Ishikawa (cell line): ENCODE results near the gene CATSPERZ.

ENCODE experiments used
- CEBPB ChIP-seq: IDR thresholded peaks from 2 replicates; pipeline ENCODE4 v1.6.1; 2012
- EGR1 ChIP-seq: IDR thresholded peaks from 2 replicates; pipeline ENCODE4 v1.6.1; 2012
- EP300 ChIP-seq: IDR thresholded peaks from 2 replicates; pipeline ENCODE4 v1.6.1; 2012; ENCODE audit warnings: borderline replicate concordance
- FOXM1 ChIP-seq: IDR thresholded peaks from 2 replicates; pipeline ENCODE4 v1.6.1; 2012; ENCODE audit warnings: low read depth, borderline replicate concordance
- MAX ChIP-seq: IDR thresholded peaks from 2 replicates; pipeline ENCODE4 v1.6.1; 2012
- NFIC ChIP-seq: IDR thresholded peaks from 2 replicates; pipeline ENCODE4 v1.6.1; 2012
- RAD21 ChIP-seq: IDR thresholded peaks from 2 replicates; pipeline ENCODE4 v1.6.1; 2012; ENCODE audit warnings: low read depth
- TAF1 ChIP-seq: IDR thresholded peaks from 2 replicates; pipeline ENCODE4 v1.6.1; 2012; ENCODE audit warnings: low read depth, mild to moderate bottlenecking
- TCF12 ChIP-seq: IDR thresholded peaks from 2 replicates; pipeline ENCODE4 v1.6.1; 2012; ENCODE audit warnings: low read depth
- TEAD4 ChIP-seq: IDR thresholded peaks from 2 replicates; pipeline ENCODE4 v1.6.1; 2012
- USF1 ChIP-seq: IDR thresholded peaks from 2 replicates; pipeline ENCODE4 v1.6.1; 2012
- YY1 ChIP-seq: IDR thresholded peaks from 2 replicates; pipeline ENCODE4 v1.6.1; 2012; ENCODE audit warnings: low read depth
- ZBTB7A ChIP-seq: IDR thresholded peaks from 2 replicates; pipeline ENCODE4 v1.6.1; 2012; ENCODE audit warnings: low read depth
- TF ChIP-seq, protein P1 (sequence below): IDR thresholded peaks from 2 replicates; pipeline ENCODE4 v1.6.1; 2012; ENCODE audit warnings: low read depth, mild to moderate bottlenecking

DNA sequence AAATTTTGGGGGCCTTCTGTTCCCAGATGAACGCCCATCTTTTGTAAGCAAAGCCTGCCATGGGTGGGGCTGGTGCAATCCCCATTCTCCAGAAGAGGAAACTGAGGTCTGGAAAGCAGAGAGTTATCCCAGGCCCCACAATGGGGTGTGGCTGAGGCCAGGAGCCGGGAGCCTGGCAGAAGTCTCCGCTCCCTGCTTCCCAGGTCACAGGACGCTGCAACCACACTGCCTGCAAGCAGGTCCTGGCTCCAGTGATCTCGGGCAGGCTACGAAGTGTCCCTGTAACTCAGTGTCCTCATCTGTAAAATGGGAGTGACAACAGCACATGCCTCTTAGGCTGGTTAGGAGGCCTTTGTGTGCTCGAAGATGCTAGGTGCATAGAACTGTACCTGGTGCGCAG lies 47.1 kb upstream of the CATSPERZ start:
- TF ChIP-seq, protein P1, sequence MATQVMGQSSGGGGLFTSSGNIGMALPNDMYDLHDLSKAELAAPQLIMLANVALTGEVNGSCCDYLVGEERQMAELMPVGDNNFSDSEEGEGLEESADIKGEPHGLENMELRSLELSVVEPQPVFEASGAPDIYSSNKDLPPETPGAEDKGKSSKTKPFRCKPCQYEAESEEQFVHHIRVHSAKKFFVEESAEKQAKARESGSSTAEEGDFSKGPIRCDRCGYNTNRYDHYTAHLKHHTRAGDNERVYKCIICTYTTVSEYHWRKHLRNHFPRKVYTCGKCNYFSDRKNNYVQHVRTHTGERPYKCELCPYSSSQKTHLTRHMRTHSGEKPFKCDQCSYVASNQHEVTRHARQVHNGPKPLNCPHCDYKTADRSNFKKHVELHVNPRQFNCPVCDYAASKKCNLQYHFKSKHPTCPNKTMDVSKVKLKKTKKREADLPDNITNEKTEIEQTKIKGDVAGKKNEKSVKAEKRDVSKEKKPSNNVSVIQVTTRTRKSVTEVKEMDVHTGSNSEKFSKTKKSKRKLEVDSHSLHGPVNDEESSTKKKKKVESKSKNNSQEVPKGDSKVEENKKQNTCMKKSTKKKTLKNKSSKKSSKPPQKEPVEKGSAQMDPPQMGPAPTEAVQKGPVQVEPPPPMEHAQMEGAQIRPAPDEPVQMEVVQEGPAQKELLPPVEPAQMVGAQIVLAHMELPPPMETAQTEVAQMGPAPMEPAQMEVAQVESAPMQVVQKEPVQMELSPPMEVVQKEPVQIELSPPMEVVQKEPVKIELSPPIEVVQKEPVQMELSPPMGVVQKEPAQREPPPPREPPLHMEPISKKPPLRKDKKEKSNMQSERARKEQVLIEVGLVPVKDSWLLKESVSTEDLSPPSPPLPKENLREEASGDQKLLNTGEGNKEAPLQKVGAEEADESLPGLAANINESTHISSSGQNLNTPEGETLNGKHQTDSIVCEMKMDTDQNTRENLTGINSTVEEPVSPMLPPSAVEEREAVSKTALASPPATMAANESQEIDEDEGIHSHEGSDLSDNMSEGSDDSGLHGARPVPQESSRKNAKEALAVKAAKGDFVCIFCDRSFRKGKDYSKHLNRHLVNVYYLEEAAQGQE, result no peak
- TF ChIP-seq CEBPB, result no peak
- no peak for TF ChIP-seq EP300
- no peak for TF ChIP-seq NFIC
- TF ChIP-seq TAF1, result no peak
- no peak for TF ChIP-seq EGR1
- no peak for TF ChIP-seq MAX
- no peak for TF ChIP-seq RAD21
- no peak for TF ChIP-seq ZBTB7A
- no peak for TF ChIP-seq YY1
- no peak for TF ChIP-seq TEAD4
- TF ChIP-seq USF1, result no peak
- TF ChIP-seq TCF12, result no peak
- TF ChIP-seq FOXM1, result no peak
